NCI-H1092 (cell line): ENCODE measurements around the gene SPDYE6.
"Not testable (repeated sequence)": the region's sequence is repeated elsewhere in the genome, so short reads cannot be mapped to it uniquely, and the experiment has no call there.

ENCODE experiments used
- DNase-seq: peaks from one replicate; lab custom pipeline; 2025; lab: John Stamatoyannopoulos, UW

Gene SPDYE6

GRCh38 chr7:102317231-102318059 is 38.8 kb downstream of the SPDYE6 start:
- no peak for DNase-seq

DNA sequence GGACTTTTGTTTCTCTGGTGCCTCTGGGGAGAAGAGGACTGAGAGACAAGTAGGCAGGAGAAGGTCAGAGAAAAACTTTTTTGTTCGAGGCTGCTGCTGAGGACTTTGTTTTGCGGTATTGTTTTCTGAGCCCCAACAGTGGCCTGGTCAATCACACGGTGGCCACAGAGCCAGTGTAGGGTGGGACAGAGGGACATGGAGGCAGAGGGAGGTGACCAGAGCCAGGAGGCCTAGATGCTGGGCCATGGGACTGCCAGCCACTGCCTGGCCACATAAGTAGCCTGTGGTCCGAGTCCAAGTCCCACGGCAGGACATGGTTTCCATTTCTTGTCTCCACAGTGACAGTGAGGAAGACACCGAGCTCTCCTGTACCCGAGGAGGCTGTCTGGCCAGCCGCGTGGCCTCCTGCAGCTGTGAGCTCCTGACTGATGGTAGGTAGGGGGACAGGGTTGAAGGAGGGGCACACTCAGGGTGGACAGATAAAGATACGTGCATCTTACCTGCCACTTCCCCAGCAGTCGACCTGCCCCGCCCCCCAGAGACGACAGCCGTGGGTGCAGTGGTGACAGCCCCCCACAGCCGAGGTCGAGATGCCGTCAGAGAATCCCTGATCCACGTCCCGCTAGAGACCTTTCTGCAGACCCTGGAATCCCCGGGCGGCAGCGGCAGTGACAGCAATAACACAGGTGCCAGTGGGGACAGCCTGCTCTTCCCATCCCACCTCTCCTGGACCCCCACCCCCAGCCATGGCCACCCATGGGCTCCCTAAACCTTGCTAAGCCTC is 42.1 kb downstream of the SPDYE6 start:
- no peak for DNase-seq

DNA sequence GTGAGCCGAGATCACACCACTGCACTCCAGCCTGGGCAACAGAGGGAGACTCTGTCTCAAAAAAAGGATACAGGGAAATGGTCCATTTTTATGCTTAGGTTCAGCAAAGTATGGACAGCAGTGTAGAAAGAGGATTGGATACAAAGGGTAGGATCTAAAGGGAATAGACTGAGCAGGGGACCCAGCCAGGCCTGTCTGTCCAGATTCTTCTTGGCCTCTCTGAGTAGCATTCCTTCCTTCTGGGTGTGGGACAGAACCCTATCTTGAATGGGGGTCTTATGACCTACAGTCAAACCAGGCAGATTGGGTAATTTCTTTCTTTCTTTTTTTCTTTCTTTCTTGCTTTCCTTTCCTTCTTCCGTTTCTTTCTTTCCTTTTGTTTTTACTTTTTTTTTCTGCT is 43.9 kb downstream of the SPDYE6 start:
- no peak for DNase-seq

DNA sequence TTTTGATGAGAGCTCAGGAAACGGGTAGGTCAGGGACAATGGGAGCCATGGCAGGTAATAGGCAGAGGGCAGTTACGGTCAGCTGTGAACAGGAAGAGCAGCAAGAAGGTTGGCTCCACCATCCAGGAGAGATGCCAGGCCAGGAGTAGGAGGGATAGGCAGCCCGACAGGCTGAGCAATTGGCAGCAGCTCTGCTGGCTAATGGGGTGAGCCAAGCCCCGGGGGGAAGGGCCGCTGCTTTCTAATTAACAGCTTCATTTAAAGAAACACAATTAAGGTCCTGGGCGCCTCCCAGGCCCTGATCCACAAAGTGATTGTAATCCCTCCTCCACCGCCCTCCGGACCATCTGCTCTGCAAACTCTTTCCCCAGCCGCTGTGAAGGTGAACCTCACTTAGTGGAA is 45.8 kb downstream of the SPDYE6 start:
- DNase-seq = no peak

DNA sequence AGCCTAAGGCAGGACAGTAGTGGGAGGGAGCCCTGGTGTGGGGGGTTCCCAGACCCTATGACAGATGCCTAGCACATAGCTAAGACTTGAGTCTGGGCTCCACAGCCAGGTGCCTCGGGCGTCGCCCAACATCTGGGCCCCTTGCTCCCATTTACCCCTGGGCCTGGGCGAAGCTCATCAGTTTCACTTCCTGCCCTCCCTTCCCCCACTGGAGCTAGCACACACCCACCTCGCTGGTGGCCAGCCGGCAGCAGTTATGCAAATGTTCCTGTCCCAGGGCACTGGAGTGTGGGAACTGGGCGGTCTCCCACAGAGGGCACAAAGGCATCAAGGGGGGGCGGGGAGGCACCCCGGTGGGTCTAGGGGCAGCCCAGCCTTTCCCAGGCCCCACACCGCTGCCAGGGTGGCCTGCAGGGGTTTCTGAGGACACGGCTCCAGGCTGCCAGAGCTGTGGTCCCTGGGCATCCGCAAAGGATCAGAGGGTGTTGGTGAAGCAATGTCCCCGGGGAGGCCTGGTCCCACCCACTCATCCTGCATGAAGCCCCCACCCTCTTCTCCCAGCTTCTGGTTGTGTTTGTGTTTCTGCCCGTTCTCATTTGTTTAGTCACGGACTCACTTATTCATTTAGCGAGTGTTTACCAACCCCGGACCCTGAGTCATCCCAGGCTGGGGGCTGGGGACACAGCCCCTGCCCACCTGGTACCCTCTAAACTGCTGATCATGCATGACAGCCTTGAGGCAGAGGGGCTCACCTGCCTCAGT is 49.1 kb downstream of the SPDYE6 start:
- DNase-seq = no peak

DNA sequence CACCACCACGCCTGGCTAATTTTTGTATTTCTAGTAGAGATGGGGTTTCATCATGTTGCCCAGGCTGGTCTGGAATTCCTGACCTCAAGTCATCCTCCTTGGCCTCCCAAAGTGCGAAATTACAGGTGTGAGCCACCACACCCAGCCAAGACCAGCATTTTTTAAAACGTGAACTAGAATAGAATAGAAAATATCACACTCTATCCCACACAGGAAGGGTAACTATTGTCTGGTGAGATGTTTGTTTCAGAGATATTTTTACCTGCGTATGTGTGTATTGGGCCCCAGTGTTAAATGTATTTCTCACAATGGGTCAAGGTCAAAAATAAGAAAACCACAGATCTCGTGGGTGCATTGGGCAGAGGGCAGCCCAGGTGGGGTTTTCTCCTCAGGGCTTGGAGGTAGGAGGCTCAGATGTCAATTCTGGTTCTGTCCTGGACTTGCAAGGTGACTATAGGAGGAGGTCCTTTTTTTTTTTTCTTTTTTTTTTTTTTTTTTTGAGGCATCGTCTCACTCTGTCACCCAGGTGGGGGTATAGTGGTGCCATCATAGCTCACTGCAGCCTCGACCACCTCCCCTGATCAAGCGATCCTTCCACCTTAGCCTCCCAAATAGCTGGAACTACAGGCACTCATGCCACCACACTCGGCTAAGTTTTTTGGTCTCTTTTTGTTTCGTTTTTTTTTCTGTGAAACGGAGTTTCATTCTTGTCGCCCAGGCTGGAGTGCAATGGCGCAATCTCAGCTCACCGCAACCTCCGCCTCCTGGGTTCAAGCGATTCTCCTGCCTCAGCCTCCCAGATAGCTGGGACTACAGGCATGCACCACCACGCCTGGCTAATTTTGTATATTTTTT is 50.6 kb downstream of the SPDYE6 start:
- no peak for DNase-seq

DNA sequence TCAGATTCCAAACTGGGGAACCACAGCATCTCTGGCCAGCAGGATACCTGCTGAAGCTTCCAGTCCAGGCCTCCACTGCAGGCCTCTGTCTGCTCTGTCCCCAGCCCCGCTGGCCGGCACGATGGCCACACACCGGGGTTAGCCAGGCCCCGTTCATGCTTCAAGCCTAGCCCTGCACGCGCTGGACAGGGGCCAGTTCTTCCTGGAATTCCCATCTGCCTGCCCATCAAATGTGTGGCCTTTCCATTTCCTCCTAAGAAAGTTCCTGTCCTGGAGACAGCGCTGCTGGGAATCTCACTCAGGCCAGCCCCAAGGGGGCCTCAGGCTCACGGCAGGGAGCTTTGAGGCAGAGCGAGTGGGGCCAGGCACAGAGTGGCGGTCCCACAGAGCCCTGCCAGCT is 51.6 kb downstream of the SPDYE6 start:
- no peak for DNase-seq

GRCh38 chr7:102303669-102304422 is 52.4 kb downstream of the SPDYE6 start:
- DNase-seq = no peak

DNA sequence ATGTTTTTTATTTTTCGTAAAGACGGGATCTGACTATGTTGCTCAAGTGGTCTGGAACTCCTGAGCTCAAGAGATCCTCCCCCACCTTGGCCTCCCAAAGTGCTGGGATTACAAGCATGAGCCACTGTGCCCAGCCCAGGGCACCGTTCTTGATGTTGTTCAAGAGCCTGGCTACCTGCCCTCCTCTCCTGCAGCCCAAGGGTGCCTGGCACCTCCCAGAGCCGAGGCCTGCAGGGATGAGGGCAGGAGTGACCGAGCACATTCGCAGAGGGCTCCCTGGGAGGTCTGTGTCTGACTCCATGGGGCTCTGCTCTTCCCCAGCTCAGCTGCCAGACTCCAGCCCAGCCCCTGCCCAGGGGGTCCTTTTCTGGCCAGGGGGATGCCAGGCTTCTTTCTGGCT is 54.2 kb downstream of the SPDYE6 start:
- DNase-seq = no peak

DNA sequence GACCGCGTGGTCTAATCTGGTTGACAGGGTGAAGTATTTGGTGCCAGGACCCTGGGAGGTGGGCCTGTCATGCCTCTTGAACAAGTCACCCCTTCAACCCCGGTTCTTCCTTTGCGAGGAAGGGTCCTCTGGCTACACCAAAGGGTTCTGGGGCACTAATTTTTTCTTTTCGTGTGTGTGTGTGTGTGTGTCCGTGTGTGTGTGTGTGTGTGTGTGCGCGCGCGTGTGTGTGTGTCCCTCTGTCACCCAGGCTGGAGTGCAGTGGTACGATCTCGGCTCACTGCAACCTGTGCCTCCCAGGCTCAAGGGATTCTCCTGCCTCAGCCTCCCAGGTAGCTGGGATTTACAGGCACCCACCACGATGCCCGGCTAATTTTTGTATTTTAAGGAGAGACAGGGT is 54.9 kb downstream of the SPDYE6 start:
- not testable (repeated sequence) for DNase-seq

GRCh38 chr7:102300643-102301221 is 55.5 kb downstream of the SPDYE6 start:
- no peak for DNase-seq

DNA sequence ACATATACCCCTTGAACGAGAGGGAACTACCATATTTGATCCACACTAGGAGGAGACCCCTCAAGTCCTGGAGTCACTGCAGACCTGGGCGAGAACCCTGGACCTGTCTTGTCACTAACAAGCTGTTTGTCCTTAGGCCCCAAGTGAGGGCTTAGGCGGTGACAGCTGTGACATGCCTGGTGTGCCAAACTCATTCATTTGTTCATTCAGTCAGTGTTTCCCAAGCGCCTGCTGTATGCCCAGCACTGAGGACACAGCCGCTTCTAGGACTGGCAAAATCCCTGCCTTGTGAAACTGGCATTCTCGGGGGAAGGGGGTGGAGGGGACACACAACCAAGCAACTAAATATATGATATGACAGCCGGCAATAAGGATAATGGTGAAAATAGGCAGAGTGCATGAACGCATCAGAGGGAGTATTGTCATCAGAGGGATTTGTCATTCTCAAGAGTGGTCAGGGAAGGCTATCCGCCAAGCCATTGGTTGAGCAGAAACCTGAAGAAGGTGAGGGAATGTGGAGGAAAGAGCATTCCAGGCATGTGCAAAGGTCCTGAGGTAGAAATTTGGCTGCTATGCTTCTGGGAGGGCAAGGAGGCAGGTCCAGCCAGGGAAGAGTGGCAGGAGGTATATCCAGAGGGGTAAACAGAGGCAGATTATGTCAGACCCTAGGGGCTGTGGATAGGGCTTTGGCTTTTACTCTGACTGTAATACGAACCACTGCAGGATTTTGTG is 58.6 kb downstream of the SPDYE6 start:
- no peak for DNase-seq

DNA sequence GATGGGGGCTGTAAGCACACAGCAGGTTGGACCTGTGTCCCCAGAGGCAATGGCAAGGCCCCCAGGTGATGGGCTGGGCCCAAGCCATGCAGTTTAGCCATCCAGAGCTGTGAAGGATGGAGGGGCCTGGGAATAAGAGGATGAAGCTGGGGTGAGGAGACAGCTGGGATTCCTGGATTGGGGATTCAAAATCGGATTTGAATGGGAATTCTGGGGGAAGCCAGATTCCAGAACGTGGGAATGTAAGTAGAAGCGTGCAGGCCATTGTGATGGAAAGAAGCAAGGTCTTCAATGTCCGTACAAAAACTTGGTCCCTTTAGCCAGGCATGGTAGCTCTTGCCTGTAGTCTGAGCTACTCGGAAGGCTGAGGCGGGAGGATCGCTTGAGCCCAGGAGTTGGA is 59.7 kb downstream of the SPDYE6 start:
- no peak for DNase-seq

DNA sequence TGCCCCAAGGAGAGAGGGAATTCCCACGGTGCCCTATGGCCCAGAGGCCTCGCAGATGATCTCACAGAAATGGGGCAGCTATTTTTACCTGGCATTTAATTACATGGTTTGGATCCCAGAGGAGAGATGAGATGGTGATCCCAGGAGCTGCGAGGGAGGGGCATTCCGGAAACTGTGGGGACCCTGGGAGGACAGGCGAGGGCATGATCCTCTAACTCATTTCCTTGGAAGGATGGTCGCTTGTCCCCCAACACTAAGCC is 60.1 kb downstream of the SPDYE6 start:
- DNase-seq = no peak
